NT2/D1 (cell line): ENCODE results near the gene DSTYK.

ENCODE experiments used
- SUZ12 ChIP-seq: IDR thresholded peaks from 2 replicates; pipeline ENCODE4 v1.6.1; 2011; ENCODE audit not compliant: insufficient read length, insufficient read depth; ENCODE audit errors: extremely low read depth
- YY1 ChIP-seq: IDR thresholded peaks from 2 replicates; pipeline ENCODE4 v1.6.1; 2011; ENCODE audit not compliant: insufficient read length, insufficient read depth
- ZNF274 ChIP-seq: IDR thresholded peaks from 2 replicates; pipeline ENCODE4 v1.6.1; 2011; ENCODE audit warnings: mild to moderate bottlenecking, low read depth, low read length

GRCh38 chr1:205235951-205236350 is 24.4 kb upstream of the DSTYK start:
- TF ChIP-seq YY1 (no peak), SUZ12 (no peak), ZNF274 (no peak)
